Activated CD8-positive, alpha-beta memory T cell treated with anti-CD3 and anti-CD28 coated beads for 4 hours (primary cell): Measurements from ENCODE around the gene TACR2.

ENCODE experiments used
- DNase-seq, 2 donors: peaks; one replicate each; pipeline ENCODE4 v3.0.0-alpha.2; 2020; ENCODE audit warnings: low read depth in 2 of 2

Gene TACR2

DNA sequence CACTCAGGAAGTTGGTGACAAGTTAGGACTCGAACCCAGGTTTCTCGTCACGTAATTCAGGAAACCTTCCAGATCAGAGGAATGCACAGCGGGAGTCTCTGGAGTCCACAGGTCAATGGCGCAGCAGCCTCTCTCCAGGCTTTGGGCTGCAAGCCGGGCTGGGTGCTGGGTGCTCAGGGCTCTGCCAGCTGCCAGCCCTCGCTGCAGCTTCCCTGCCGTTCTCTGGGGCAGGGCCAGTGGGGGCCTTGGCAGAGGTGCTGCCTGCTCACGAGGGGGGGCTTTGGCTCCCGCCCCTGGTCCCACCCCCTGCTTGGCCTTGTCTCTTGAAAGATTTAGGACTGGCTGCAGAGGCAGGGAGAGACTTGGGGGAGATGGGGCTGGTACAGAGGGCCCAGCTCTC, at the start of gene TACR2:
Gene TACR2 (minus strand): TSS at position 224 of the 400 bp plus-strand sequence. CDS start 595 bp downstream, outside the sequence.
- no peak for DNase-seq

DNA sequence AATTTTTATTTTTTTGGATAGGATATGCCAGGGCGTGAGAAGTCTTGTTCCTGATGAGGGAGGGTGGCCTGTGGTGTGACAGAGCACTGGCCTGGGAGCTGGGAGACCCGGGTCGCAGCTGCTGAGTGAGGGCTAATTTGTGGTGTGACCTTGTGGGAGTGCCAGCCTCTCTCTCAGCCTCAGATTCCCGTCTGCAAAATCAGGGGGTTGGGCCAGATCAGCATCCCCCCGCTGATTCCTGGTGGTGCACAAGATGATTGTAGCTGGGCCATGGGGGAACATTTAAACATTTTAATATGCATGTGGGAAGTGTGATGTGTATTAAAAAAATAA, 49.4 kb upstream of the TACR2 start:
- no peak for DNase-seq

DNA sequence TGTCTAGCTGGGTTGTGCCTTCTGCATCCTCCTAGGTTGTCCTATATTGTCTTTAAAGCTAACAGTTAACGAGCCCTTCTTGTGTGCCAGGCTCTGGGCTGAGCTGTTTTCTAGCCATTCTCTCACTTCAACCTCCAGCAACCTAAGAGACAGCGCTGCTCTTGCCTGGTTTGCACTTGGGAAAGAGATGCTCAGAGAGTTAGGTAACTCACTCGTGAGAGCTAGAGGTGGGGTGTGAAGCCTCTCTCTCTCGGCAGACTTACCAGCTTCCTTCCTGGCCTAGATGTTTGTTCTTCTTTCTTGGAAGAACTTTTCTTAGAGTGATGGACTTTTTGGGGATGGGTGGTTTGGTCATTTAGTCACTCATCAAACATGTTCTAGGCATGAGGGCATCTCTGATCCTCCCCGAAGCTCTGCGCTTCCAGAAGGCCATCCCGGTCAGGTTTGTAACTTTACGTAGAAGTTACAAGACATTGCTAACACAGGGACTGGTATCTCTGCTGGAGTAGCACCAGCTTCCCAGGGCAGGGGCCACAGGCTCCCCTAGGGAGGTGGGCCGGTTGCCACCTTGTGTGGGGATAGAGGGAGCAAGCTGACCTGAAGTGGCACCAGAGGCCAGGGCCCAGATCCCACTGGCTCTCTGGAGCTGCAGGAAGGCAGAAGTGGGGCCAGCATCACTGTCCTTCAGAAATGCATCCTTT, 48.9 kb upstream of the TACR2 start:
- DNase-seq: no peak

DNA sequence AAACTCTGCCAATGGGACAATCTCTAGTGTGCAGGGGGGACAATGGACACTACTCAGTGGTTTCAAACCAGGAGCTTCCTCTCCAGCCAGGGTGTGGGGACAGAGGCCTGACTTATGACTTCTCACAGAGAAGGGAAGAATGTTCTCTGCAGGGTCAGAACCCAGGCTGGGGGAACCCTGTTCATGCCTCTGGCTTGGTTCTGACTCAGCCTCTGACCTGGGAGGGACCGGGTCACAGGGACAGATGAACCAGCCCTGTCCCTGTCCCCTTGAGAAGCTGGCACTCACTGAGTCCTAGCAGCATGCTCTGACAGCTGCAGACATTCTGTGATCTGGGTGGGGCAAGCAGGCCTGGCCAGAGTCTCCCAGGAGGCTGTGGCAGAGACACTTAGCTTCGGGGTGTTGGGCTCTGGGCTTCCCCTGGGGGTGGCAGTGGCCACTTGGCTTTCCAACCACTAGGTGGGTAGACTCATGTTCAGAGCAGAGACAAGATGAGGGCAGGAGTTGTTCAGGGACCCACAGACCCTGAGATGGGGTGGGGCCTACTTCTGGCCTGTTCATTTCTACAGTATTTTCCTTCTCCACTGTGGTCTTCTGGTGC, 48.2 kb upstream of the TACR2 start:
- no peak for DNase-seq

DNA sequence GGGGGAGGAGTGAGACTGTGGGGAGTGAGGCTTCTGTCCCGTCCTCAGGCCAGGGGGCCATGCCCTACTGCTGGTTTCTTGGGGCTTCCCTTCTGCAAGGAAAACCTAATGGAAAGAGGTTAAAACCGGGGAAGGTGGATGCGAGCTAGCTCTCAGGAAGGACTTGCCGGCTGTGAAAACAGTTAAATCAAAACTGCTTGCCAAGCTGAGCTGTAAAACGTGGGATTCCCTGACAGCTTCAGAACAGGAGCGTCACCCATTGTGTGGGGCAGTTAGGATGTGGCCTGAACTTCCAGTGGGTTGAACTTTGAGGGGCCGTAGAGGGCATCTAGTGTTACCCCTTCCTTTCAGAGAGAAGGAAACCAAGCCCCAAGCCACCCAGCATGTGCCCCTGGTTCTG, 47.7 kb upstream of the TACR2 start:
- no peak for DNase-seq

DNA sequence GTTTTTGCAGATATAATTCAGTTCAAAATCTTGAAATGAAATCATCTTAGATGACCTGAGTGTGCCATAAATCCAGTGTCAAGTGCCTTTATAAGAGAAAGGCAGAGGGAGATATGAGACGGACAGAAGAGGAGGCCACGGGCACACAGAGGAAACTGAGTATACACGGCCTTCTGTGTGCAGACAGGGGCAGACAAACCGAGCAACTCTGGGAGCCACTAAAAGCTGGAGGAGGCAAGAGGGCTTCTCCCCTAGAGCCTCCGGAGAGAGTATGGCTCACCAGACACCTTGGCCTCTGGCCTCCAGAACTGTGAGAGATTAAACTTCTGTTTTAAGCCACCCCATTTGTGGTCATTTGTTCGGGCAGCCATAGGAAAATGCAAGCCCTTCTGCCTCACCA, 47.2 kb upstream of the TACR2 start:
- DNase-seq: no peak

DNA sequence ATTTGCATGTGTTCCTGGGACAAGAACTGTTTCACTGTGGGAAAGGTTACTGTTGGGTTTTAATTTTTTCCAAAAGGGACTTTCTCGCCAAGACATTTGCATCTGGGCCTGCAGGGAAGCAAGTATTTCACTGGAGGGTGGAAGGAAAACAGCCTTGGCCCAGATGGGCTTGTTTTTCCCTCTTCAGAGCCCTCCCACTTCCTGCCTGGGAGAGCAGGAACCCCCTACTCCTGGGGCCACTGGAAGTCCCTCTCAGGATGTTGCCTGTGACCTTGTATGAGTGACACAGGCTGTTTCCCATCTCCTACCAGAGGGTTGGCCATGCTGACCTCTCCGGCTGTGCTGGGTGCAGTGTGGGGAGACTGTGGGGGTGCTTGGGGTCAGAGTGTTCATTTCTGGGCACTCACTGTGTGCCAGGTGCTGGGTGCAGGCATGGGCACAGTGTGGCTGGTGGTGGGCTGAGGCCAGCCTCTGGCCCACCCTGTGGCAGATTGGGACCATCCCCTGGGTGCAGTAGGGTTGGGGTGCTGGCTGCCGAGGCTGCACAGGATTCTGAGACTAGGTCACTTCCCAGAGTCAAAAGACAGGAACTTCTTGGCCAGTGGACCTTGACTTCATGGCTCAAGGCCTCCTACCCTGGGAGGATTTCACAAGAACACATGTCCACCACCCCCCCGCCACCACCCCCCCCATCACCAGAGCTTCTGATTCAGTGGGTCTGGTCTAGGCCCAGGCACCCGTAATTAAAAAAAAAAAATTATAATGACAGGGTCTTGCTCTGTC, 44.7 kb upstream of the TACR2 start:
- DNase-seq: no peak

DNA sequence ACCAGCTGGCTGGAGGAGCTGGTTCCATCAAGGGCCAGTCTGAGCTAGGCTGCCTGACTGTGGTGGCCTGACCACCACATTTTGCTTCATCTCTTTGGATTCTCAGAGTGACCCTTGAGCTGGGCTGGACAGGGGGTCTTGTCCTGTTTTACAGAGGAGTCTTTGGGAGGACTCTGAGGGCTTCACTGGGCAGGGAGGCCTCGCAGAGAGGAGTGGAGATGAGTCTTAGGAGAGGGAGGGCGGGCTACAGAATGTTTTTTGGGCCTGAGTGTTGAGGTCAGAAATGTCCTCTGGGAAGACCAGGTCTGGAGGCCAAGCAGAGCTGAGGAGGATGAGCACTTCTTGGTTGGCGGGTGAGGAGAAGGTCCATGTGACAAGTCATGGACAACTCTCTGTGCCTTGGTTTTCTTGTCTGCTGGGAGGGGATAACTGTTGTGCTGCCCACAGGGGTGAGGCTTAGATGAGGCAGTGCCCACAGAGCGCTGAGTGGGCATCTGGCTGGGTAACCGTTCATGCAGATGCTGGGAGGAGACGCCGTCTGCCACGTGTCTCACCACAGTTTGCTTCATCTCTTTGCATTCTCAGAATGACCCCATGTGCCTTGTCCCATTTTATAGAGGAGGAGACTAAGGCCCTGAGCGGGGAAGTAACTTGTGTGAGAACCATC, 44.0 kb upstream of the TACR2 start:
- no peak for DNase-seq

DNA sequence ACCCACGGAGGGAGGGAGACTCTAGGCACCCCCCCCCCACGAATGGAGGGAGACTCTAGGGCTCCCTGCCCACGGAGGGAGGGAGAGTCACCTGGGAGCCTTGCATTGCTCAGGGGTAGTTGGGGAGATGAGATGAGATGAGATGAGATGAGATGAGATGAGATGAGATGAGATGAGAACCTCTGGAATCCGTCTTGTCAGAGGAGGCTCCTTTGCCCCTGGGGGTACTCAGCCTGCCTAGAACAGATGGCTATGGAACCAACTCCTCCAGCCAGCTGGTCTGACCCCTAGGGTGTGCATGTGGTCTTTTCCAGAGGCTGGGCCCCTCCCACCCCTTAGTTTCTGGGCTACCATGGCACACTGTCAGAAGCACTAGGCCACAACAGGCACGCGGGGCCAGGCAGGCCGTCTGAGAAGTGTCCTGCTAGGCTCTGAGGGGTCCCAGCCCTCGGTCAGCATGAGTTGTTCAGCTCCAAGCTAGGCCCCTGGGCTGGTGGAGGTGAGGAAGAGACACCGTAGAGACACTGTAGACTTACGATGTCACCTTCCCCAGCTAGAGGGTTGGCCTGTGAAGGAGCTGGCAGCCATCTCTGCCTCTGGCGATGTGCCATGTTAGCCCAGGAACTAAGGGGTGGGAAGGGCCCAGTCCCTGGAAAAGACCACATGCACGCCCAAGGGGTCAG, 43.3 kb upstream of the TACR2 start:
- DNase-seq: no peak

DNA sequence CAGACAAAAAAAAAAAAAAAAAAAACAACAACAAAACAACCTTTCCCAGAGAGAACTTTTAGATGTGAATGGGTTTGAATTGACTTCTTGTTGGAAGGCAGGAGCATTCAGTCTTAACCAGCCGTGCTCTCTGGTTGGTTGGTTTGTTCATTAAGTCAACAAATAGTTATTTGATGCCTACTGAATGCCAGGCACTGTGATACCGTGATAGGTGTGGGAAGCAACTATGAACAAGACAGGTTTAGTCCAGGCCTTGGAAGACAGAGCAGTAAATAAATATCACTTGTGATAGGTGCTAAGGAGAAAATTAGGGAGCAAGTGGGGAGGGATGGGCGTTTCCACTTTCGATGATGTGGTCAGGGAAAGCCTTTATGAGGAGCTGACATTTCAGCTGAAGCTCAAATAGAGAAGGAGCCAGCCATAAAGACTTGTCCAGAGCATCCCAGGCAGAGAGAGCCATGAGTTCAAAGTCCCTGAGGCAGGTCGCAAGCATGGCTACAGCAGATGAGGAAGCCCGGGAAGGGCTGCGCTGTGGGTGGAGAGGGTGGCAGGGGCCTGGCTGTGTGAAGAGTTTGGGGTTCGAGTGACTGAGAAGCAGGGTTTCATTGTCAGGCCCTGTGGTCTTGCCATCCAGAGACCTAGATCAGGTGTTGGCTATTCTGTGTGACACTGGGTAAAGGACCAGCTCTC, 42.5 kb upstream of the TACR2 start:
- DNase-seq: no peak

DNA sequence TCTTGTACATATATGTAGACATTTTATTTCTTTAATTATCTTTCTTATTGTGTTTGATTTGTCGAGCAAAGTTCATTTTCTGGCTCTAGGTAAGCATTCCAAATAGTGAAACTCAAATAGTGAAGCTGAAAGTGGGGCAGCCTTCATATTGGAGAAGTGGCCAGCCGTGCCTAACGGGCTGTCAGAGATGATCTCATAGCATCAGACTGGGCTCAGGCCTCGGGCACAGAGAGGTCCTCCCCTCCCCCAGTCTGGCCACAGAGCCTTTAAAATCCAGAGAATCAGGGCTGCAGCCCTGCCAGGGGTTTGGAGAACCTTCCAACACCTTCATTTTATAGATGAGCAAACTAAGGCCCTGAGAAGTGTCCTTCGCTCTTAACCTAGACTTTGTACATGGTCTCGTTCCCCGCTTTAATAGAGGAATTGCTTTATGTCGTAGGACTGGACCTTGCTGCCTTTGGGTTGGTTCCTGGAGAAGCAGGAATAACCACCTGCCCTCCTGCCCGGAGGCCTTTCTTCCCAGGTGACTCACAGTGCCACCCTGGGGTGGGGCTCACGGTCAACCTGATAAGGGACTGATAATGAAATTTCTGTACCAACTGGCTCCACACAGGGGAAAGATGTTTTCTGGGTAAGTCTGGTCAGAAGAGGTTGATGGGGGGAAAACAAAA, 41.8 kb upstream of the TACR2 start:
- no peak for DNase-seq

DNA sequence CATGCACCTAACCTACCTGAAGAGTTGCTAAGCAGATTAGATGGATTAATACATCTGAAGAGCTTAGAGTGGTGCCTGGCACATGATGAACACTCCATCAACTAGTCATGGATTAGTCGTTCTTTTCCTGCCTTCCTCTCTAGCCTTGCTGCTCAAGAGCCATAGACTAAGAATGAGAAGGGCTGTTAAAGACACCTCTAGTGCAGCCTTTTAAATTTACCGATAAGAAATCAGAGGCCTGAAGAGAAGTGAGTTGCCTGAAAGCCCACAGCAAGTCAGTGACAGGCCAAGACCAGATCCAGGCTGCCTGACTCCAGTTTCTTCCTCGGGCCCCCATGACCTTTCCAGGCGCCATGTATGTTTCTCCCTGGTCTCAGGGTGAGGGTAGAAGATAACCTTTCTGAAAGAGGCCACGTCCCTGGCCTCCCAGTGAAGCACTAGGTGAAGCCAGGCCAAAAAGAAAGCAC, 41.1 kb upstream of the TACR2 start:
- no peak for DNase-seq

DNA sequence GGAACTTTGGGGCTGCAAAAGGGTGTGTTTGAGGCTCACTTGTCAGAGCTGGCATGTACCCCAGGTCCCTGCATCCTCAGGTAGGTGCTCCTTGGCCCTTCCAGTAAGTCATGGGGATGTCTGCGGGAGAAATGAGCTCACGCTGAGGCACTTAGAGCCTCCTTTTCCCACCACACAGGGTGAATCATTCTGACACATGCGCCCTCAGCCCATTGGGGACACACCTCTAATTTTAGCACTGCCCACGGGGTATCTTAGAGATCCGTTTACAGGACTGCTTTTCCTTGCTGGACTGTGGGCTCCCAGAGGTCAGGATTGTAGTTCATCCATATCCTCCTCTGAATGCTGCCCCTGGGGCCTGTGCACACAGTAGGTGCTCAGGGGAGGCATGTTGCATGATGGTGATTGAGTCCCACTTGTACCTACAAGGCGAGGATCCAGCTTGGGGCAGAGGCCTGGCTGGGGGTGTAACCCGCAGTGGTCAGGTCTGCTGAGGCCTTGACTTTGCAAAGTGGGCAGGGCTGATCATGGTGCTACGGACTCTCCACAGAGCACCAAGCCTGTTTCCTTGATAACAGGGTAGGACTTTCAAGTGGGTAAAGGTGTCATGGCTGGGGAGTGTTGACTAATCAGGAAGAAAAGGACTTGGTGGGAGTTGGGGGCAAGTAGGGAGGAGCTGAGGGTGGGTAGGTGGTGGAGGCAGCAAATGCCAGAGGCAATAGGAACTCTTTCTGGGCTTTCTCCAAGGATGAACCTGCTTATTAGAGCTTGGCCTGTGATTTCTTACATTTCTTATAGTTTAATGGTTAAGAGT, 40.4 kb upstream of the TACR2 start:
- no peak for DNase-seq

DNA sequence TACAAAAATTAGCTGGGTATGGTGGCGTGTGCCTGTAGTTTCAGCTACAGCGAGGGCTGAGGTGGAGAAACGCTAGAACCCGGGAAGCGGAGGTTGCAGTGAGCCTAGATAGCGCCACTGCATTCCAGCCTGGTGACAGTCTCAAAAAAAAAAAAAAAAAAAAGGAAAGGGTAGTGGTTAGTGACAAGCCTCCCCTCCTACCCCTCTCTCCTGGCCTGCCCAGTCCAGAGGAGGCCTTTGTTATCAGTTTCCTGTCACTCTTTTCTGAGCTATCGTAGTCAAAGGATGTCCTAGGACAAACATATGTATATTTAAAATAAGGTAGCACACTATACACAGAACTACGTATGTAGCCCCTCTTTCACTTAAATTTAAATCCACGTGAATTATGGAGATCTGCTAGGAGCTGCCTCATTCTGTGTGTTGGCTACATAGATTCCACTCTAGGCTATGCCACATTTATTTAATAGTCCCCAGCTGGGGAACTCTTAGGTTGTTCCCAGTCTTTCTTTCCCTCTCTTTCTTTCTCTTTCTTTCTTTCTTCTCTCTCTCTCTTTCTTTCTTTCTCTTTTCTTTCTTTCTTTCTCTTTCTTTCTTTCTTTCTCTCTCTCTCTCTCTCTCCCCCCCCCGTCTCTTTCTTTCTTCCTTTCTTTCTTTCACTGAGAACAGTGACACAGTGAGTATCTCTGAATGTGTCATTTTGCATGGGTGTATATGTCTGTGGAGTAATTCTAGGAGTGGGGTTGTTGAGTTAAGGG, 38.5 kb upstream of the TACR2 start:
- no peak for DNase-seq

DNA sequence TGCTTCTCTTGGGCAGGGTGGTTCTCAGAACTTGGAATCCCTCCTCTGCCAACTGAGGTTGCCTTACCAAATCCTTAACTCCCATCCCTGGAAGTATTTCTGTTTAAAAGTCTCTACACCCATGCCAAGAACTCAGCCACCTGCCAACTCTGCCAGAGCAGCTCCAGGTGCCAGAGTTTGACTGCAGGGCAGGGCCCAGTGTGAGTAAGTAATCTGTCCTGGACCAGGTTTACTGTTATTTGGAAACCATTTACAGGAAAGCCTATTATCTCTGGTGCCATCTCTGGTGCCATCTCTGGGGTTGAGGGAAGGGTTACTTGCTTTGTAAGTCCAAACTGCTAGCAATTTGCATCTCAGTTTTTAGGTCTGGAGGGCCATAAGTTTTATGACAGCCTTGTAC, 37.1 kb upstream of the TACR2 start:
- no peak for DNase-seq

DNA sequence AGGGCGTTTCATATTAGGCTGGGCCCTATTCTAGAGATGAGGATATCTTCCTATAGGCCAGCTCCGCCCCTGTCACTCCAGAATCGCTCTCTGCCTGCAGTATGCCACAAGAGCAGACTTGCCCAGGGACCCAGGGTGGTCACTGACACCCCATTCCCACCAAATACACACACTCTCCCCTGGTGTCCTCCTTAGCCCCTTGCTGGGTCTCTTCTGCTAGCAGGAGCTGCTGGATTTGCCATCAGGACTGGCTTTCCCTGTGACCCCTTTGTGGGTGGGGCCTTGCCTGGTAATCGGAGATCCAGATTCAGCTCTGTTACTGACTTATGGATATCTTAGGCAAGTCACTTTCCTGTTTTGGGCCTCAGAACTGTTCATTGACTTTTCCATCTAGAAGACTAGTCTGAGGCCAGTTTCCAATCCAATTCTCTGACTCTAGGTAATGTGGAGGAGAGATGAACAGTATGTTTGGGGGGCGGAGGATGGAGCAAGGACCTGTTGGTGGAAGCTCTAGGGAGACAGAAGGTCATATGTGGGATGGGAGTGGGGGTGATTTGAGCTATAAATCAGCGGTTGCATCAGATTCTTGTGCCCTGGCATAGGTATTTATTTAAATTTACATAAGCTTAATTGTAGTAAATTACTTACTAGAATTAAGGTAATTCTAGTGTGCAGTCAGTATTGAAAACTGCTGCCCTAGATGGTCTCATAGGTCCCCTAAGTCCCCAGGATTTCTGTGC, 36.1 kb upstream of the TACR2 start:
- no peak for DNase-seq

DNA sequence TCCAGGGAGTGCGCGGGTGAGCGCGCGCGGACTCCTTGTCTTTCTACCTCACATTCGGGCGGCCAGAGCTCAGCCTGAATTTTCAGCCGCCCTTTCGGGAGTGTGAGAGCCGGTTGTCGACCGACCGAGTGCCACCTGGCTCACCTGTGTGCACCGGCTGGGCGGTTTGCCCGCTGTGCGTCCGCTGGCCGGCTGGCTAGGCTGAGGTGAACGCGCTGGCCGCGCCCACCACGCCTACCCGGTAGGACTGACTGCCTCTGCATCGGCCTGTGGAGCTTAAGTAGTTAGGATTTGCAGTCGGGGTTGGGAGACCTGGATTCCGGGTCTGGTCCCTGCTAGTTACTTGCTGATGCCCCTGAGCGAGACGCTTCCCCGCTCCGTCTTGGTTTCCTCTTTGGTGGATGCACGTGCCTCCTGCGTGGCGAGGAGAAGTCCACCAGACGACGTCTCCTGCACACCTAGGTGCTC, 35.1 kb upstream of the TACR2 start:
- no peak for DNase-seq

DNA sequence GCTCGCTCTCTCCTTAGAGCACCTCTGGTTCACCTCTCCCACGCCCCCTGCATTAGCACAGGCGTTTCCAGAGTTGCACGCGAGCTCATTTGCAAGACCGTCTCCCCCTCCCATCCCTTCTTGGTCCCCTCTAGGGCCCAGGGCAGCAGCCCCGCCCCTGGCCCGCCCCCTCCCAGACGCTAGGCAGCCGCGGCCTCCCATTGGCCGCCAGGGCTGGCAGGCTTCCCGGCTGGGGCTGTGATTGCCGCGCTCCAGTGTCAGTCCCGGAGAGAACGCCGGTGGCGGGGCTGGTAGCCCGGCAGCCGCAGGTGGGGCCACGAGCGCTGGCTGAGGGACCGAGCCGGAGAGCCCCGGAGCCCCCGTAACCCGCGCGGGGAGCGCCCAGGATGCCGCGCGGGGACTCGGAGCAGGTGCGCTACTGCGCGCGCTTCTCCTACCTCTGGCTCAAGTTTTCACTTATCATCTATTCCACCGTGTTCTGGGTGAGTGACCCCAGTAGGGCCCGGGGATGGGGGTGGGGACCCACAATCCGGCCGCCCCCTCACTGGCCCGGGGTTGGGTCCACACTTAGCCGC, 34.6 kb upstream of the TACR2 start, which contains the start of gene TSPAN15:
Gene TSPAN15 (plus strand): TSS at position 257 of the 575 bp plus-strand sequence. CDS start 130 bp downstream, at position 387.
- DNase-seq: peak; percentile 42
